HG03175 (cell line): Measurements from ENCODE around the gene ATG2A.
A peak's percentile ranks its signal among the peaks of the same experiment; 100 is the strongest.

Experiments
- ATAC-seq: cut with Tn5 transposase; IDR thresholded peaks from one replicate; pipeline ENCODE4 v1.9.1; 2021; ENCODE audit warnings: mild to moderate bottlenecking, moderate library complexity; ENCODE audit not compliant: unreplicated experiment

ATG2A gene

DNA sequence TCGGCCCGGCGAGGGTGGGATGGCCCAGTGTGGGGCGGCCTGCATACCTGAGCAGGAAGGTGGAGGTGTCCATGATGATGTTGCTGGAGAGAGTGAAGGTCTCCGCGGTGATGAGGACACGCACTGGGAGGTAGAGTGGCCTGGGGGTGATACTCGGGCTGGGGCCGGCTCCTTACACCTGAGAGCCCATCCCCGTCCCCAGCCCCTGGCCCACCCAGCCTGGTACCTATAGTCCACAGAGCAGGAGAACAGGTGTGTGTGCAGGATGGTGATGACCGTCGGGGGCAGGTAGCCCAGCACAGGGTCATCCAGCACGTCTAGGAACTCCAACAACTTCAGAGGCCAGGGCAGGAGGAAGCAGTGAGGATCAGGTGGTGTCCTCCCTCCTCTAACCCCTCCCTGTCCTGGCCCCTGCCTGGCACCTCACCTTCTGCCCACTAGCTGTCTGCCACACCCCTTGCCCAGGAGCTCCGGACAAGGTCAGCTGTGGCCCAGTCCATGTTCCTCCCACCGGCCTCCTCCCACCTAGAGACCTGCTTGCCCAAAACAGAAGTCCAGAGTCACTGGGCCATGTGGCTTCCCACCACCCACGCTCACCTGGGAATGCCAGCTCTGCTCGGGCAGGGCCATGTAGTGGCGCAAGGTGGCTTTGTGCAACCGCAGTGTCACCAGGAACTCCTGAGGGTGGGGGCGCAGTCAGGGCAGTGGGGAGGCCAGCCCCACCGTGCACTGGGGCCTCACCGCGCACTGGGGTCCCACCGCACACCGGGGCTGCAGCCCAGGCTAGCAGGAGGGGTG is 11.3 kb downstream of the ATG2A start:
- no peak for ATAC-seq

DNA sequence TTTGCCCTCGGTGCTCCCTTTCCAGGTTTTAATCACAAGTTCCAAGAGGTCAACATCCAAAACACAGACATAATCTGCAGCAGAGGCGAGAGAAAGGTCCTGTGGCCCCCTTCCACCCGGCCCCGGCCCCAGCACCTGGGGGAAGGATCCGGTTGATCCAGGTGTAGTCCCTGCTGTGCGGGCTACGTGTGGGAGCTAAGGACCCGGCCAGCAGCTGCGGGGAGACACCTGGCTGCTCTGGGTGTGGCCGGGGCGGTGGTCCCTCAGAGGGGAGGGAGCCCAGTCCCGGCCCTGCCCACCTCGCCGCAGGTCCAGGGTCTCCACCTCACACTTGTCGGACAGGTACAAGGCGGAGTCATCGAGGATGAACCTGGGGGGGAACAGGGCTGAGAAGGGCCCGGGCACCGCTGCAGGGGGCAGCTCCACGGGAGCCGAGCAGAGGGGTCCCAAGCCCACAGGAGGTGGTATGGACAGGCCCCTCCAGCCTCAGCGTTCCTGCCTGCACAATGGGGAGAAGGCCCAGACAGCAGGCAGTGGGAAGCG is 13.6 kb downstream of the ATG2A start:
- no peak for ATAC-seq

DNA sequence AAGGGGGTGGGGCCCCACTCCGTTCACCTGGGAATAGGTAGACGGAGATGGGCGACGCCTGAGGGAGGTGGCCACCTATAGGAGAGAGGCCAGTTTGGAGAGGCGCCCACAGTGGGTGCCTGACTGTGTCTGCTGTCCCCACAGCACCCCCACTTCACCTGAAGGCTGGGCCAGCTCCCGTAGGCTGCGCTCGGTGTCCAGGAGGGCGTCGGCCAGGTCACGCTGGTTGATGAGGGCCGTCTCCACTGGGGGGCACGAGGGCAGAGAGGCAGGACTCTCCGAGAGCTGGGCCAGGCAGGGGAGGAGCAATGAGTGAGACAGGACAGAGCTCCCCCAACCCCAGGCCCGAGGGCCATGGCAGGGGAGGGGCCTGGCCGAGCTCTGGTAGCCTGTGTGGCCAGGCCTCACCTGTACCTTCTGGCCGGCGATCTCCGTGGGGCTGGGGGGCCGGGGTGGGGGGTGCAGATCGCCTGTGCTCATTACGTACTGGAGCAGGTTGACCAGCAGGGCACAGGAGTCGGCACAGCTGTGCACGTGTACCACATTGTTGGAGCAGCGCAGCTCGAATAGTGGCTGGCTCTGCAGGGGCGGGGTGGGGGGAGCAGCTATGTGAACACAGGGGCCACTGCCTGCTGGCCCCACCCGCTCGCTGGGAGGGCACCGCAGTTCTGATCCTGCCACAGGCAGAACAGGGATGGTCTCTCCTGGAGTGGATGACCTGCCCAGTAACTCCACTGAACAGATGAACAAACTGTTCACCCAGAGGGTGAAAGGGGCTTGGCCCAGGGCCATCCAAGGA is 14.7 kb downstream of the ATG2A start:
- ATAC-seq = no peak

DNA sequence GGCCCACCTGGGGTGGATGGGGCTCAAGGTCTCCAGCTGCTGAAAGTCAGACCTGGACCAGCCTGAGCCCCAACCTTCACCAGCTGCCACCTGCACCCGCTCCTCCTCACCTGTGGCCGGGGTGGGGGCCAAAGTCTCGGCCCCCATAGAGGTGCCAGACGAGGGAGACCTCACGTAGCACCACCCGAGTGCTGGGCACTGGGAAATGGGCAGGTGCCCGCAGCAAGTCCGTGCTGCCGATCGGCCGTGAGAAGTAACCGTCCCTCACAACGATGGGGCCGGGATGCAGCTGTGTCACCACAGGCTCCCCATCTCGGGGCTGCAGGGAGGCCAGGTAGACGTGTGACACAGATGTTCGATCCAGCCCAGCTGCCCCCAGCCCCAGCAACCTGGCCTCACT is 16.2 kb downstream of the ATG2A start:
- no peak for ATAC-seq

DNA sequence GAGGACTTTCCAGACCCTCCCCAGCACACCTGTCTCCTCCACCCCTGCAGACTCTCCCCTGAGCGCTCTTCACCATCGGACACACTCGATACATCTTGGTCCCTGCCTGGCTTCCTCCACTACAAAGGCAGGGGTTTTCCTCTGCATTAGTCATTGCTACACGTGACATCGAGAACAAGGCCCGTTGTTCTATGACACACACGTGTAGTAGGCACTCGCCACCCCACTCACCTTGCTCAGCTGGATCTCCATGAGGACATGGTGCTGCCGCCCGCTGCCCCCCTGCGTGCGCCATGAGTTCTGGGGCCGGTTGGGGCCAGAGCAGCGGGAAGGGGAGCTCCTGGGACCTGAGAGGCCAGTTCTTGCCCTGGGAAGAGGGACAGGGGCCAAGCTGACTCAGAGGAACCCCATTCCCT is 16.7 kb downstream of the ATG2A start:
- no peak for ATAC-seq

DNA sequence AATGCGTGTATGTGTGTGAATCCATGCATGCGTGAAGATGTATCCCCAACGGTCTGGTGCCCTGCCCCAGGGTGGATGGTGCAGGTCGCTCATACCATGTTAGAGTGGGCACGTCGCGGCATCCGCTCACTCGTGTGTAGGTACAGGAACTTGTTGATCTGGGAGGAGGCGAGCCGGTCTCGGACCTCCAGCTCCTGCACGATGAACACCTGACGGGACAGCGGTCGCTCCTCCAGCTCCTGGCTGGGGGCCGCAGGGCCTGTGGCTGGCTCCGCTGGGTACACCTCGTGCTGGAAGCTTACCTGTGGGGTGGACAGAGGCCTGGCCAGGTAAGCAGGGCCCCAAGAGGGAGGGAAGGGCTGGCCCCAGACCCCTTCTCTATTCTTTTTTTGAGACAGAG is 18.5 kb downstream of the ATG2A start:
- ATAC-seq = no peak

DNA sequence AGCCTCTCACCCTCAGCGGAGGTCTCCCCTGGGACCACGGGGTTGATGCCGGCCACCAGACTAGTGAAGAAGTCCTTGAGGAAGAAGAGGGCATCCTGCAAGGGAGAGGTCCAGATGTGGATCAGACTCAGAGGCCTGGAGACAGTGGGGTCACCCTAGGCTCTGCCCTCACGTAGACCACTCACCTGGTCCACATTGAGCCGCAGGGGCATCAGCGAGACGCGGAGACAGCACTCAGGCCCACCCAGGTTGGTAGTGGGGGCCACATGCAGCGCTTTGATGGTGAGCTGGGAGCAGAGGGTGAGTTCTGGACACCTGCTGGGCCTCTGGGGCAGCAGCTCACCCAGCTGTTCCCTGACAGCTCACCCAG is 18.9 kb downstream of the ATG2A start:
- ATAC-seq = no peak

DNA sequence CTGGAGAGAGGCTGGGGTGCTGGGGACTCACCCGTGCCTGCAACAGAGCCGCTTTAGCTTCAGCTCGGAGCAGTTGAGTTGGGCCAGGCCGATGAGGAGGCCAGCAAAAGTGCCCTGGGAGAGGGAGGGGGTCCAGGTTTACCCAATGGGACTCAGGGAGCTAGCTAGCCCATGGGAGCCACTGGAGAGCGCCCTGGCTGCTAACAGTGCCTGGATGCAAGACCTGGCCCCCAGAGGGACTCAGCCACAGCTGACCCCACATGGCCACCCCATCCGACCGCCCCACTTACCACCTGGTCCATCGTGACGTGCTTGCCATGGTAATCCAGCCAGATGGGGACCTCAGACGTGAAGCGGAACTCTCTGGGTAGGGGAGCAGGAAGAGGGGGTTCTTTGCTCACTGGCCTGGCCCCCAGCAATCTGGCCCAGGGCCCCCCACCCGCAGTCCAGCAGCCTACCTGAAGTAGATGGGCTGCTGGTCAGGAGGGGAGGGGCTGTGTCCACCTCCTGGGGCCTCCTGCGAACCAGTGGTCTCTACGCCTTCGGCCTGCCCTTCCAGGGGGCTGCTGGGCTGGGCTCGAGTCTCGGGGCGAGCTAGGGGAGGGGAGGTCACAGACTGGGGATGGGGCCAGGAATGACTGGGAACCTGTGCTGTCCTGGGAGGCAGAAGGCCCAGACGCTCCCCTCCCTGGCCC is 19.5 kb downstream of the ATG2A start:
- no peak for ATAC-seq

DNA sequence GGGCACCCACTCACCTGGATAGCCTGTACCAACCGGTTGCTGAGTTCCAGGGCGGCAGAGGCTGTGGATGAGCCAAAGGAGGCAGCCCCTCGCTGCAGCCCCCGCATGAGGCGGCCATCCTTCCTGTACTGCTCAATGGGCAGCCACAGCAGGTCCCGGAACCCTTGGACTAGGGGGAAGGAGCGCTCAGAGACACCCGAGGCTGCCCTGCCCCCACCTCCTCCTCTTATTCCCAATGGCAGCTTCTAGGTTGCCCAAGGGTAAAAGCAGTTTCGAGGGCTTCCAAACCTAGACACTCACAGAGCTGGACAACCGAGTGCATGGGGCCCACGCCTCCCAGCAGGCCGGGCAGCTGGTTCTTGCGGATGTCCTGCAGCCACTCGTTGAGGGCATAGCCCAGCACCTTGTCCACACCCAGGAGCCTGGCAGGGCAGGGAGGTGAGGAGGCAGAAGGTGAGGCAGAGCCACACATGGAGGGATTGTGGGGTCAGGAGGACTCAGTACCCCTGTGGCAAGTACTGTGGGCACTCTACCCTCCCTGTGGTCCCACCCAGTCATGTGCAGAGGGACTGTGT is 20.5 kb downstream of the ATG2A start:
- no peak for ATAC-seq

DNA sequence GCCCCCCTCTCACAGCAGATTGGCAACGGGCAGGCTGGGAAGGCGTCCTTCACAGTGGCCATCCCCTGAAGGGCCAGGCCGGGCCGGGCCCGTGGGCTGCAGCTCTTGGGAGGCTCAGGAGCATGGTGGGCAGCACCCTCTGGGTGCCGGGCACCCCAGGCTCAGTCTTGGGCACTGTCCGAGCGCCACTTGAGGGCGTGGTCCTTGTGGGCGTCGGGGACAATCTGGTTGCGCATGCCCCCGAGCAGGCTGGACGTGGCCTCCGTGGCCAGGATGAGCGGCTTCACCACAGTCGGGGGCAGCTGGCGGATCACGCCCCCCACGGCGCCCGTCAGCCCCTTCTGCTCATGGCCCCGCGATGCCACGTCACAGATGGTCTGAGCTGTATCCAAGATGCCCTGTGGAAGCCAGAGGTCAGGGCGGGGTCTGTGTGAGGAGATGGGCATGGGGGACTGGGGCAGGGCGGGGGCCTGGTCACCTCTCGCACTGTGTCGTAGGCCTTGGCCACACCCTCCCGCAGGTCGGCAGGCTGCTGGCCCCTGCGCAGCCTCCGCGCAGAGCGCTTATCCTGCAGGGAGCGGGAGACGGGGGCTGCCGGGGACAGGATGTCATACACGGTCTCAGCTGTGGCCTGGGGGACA is 22.1 kb downstream of the ATG2A start:
- no peak for ATAC-seq

DNA sequence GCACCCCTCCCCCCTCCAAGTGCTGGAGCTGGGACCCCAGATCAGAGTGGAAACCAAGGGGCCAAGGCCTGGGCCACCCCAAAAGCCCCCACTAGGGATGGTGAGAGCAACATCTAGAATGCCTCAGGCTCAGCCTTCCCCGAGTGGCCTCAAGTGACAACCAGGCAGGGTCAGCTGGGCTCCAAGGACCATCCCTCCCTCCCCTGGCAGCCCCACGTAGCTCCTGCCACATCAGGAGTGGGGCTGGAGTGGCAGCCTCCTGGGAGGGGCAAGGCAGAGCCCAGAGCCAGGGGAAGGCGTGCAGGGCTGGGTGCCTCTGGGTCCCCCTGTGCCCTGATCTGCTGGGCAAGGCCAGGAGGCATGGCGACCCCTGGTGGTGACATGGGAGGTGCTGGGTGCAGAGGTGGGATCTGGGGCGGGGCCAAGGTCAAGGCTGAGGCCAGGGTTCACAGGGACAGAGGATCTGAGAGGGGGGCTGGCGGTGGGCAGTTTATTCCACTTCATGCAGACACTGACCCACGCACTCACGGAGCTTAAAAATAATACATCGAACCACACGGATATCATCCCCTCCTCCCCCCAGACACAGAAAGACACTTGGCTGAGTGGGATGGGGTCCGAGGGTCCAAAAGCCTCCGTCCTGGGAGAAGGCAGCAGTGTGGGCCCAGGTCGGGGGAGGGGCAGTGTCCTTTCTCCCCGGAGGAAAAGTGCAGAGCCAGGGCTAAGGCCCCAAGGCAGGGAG is 22.8 kb downstream of the ATG2A start:
- peak; percentile 77 for ATAC-seq

DNA sequence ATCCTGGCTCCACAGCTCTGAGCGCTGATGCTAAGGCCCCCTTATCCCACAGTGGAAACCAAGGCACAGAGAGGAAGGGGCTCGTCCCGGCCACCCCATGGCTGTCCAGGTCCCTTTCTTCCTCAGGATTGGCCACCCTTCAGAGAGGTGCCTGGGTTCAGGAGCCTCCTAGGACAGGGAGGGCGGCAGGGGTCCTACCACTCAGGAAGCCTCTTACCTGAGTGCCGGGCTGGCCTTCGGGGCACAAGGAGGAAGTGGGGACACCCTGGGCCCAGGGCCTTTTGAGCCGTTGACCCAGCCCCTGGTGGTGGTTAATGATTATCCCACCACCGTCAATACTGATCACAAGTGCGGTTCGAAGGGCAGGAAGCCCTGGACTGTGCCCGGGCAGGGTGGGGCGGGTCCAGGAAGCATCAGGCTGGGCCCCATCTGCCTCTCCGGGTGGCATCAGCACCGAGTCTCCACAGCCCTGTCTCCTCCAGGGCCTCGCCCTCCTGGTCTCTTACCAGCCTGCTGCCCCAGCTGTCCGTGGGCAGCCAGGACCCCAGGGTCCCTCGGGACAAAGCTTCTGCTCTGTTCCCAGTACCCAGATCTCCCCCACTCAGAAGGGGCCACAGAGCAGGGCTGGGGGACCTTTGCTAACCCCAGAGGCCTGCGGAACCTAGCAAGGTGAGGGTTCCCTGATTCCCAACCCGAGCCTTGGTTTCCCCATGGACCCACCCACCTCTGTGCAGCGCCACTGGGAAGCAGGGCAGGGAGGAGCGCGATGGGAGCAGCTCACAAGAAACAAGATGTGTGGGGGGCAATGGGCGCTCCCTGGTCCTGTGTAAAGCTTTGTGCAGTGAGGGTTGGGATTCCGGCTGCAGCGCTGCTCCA is 23.6 kb downstream of the ATG2A start:
- ATAC-seq = no peak

DNA sequence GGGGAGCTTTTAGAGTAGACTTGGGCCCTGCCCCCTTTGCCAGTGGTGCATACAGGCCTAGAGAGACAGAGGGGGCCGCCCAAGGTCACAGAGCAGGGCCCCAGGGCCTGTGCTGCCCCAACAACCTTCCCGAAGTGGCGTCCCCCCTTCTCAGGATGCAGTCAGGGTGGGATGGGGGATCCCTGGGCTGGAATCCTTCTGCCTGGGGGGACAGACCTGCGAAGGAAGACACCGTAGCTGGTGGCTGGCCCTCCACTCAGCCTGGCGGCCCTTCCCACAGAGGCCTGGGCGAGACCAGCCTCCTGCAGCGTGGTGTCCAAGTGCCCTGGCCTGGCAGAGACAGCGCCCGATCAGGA is 24.2 kb downstream of the ATG2A start:
- ATAC-seq = no peak

DNA sequence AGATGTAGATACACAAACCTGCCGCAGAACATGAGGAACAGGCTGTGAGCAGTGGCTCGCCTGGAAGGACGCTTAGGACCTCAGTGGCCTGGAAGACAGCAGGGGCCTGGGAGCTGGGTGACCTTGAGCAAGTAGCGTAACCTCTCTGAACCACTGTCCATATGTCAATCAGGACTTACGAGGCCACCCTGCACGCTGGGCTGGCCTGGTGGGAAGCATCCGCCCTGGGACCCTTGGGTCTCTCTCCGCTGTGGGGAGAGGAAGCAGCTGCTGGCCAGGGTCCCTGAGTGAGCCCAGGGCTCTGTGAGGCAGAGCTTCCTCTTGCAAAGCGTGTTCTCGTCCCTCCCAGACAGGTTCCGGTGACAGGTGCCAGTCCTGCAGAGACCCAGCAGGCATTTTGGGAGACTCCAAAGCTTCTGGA is 24.6 kb downstream of the ATG2A start:
- ATAC-seq = no peak

DNA sequence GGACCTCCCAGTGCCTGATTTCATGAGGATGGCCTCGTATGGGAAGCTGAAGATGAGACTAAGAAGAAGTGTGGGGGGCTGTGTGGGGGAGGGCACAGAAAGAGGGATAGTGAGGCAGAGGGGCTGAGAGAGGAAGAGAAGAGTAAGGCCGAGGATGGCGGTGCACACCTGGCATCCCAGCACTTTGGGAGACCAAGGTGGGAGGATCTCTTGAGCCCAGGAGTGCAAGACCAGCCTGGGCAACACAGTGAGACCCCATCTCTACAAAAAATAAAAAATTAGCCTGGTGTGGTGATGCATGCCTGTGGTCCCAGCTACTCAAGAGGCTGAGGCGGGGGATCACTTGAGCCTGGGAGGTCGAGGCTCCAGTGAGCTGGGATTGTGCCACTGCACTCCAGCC is 25.1 kb downstream of the ATG2A start:
- ATAC-seq = no peak

DNA sequence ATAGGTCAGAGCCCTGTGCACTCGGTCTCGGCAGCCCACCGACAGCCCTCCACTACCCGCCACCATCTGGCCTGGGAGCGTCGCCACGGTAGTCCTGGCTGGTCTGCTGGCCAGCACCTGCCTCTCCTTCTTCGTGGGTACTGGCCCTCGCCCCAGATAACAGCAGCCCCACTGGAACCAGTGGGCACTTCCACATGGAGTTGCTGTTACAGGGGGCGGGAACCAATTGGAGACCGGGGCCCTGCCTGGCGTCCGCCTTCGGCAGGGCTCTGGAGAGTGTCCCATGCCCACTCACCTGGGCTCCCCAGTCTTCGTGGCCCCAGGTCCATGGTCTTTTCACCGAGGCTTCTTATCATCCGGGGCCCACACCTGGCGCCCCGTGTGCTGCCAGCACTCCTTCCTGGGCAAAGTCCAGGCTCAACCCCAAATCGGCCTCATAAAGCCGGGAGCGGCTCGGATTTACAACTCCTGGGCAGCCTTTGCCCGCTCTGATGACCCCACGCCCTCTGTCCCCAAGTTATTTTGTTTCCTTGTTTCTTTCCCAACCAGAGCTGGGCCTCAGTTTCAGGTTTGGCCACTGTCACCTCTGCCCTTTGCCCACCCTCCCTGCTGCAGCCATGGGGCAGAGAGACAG is 25.7 kb downstream of the ATG2A start:
- ATAC-seq = no peak

DNA sequence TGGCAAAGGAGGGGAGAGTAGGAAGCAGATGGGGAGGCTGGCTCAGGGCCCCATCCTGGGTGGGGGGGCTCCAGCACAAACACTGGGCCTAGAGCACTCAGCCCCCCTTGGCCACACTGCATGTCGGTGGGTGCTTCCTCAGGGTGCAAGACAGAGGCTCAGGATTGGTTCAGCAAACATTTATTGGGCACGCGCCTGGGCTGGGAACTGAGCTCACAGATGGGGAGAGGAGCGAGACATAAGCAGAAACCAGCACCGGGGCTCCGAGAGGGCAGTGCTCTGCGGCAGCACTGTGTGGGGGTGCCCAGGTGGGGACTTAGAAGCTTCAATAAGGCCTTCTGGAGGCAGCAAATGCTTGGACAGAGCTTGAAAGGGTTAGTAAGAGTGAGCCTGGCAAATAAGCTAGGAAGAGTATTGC is 26.5 kb downstream of the ATG2A start:
- no peak for ATAC-seq

DNA sequence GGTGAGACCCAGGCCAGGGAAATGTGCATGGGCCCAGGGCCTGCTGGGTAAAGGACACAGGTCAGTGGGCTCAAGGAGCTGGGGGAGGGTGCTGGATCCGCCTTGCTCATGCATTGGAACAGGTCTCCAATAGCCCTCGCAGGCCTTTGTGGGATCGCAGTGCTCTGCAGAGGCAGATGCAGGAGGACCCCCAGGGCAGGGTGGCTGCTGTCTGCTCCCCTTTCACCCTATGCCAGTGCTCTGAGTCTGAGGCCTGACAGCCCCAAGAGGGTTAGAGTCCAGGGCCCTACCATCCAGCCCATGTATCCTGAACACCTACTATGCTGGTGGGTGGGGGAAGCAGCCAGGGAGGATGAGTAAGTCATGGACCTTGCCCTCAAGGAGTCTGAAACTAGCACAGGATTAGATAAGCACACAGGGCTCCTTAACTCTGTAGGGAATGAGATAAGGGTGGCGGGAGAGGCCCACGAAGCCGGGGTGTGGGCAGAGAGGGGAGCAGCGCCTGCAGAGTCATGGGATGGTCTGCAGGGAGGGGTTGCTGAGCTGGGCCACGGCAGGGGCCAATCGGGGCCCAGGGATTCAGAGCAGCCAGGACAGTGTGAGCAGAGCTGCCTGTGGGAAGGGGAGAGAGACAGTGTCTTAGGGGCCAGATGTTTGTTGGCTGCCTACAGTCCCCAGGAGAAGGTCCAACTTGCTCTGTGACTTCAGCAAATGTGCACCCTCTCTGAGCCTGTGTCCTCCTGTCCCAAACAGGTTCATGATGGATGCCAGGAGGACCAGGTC is 28.1 kb downstream of the ATG2A start:
- no peak for ATAC-seq
